ENCODE data around the gene MYMK. TPM values are rescaled to one million over a fixed set of nuclear protein-coding genes. Genes with fewer than 3 reads are reported as not detected.
A peak's percentile ranks its signal among the peaks of the same experiment; 100 is the strongest.

The MYMK gene
- total and polyA plus RNA-seq, 2 of the 13 experiments (the other 11 are each of a cell fraction or from before 2014, with no cell fraction given): not detected

- H3K36me3 ChIP-seq (replicated peaks in 1 of 2; ENCODE audit: control insufficient read depth in 1 of 2, insufficient read depth in 2 of 2, low read length in 2 of 2): no peaks in the 10 kb centered on the region
- WGBS (ENCODE audit: low lambda C conversion rate): 13% methylated on average over 7 of the region's 9 CpGs
- H3K4me2 ChIP-seq (ENCODE audit: low read depth, low read length): peak overlapping the region; percentile 98
- no peak for DNase-seq (ENCODE audit: low spot score)
- ChIA-PET POLR2A (interaction anchor here (1.0 to 2.1 kb wide), 5 partner anchors 11 to 204 kb away, joined by 3 to 19 read pairs (median 4); partner anchors contain the start of genes CACFD1 and SARDH), CTCF (ENCODE audit: low intra/inter-chr PET ratio, low total read pairs) (interaction anchor here (1.5 to 2.9 kb wide), 3 partner anchors 182 to 235 kb away, joined by 6 to 19 read pairs (median 6); no protein-coding TSS in a partner anchor)
- H3K9ac ChIP-seq (ENCODE audit: insufficient read depth, low read depth, low read length): peak overlapping the region; percentile 46
- no peaks in the 10 kb centered on the region for H3K9me3 ChIP-seq (ENCODE audit: low read length)
- H3K27ac ChIP-seq (ENCODE audit: extremely low read length, insufficient read depth, low read length): no peak overlapping the region
- in situ Hi-C loops (cut with HindIII; ENCODE audit: extremely low pct_ligation_motif_present, low pct_unique_long_range_greater_than_20kb) (loop anchor here (25.0 kb wide), 1 partner anchor 203 kb away; the partner anchor contains the start of gene SARDH), intact Hi-C loops (cut with micrococcal nuclease; ENCODE audit: unreplicated experiment) (loop anchor here (2.0 kb wide), 1 partner anchor 181 kb away; no protein-coding TSS in a partner anchor)
- no peak overlapping the region for H2AFZ ChIP-seq (ENCODE audit: low read length)
- no TSS peak for BruUV-seq (replicated peaks)
- H4K20me1 ChIP-seq (ENCODE audit: insufficient read depth, low read length): 0 out of 2 replicates have a peak, but pooled peaks cover 2% of the 10 kb centered on the region
- peak; percentile 36 for ATAC-seq
- peak overlapping the region; percentile 48 to 72 (median 57); a peak in 5 of 6 replicates for H3K4me3 ChIP-seq (replicated peaks in 1 of 3; ENCODE audit: insufficient read depth in 1 of 3, low read depth in 2 of 3, low read length in 3 of 3)
- peaks cover 38% of the 10 kb centered on the region for H3K4me1 ChIP-seq (ENCODE audit: insufficient read depth, low read length)
- TF ChIP-seq, protein P1, sequence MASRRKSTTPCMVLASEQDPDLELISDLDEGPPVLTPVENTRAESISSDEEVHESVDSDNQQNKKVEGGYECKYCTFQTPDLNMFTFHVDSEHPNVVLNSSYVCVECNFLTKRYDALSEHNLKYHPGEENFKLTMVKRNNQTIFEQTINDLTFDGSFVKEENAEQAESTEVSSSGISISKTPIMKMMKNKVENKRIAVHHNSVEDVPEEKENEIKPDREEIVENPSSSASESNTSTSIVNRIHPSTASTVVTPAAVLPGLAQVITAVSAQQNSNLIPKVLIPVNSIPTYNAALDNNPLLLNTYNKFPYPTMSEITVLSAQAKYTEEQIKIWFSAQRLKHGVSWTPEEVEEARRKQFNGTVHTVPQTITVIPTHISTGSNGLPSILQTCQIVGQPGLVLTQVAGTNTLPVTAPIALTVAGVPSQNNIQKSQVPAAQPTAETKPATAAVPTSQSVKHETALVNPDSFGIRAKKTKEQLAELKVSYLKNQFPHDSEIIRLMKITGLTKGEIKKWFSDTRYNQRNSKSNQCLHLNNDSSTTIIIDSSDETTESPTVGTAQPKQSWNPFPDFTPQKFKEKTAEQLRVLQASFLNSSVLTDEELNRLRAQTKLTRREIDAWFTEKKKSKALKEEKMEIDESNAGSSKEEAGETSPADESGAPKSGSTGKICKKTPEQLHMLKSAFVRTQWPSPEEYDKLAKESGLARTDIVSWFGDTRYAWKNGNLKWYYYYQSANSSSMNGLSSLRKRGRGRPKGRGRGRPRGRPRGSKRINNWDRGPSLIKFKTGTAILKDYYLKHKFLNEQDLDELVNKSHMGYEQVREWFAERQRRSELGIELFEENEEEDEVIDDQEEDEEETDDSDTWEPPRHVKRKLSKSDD (CRISPR knock-in tag; IDR thresholded peaks at IDR 0.05; ENCODE audit: low read depth): no peak
- 0 out of 2 replicates have a peak, but pooled peaks have one; percentile 7 for TF ChIP-seq ZNF749 (CRISPR knock-in tag; IDR thresholded peaks at IDR 0.05; ENCODE audit: borderline replicate concordance)
- no peak for TF ChIP-seq ZNF124 (CRISPR knock-in tag; IDR thresholded peaks at IDR 0.05)
- 0 out of 2 replicates have a peak, but pooled peaks have one; percentile 23 for TF ChIP-seq CSRNP1 (CRISPR knock-in tag; IDR thresholded peaks at IDR 0.05)
- no peak for TF ChIP-seq GABPA (IDR thresholded peaks at IDR 0.05; ENCODE audit: low read depth, low read length)
- TF ChIP-seq GABPA (CRISPR knock-in tag; IDR thresholded peaks at IDR 0.05; ENCODE audit: low read depth): no peak
- 0 out of 2 replicates have a peak, but pooled peaks have one; percentile 7 for TF ChIP-seq TAF1 (CRISPR knock-in tag; IDR thresholded peaks at IDR 0.05)
- TF ChIP-seq, protein P2, sequence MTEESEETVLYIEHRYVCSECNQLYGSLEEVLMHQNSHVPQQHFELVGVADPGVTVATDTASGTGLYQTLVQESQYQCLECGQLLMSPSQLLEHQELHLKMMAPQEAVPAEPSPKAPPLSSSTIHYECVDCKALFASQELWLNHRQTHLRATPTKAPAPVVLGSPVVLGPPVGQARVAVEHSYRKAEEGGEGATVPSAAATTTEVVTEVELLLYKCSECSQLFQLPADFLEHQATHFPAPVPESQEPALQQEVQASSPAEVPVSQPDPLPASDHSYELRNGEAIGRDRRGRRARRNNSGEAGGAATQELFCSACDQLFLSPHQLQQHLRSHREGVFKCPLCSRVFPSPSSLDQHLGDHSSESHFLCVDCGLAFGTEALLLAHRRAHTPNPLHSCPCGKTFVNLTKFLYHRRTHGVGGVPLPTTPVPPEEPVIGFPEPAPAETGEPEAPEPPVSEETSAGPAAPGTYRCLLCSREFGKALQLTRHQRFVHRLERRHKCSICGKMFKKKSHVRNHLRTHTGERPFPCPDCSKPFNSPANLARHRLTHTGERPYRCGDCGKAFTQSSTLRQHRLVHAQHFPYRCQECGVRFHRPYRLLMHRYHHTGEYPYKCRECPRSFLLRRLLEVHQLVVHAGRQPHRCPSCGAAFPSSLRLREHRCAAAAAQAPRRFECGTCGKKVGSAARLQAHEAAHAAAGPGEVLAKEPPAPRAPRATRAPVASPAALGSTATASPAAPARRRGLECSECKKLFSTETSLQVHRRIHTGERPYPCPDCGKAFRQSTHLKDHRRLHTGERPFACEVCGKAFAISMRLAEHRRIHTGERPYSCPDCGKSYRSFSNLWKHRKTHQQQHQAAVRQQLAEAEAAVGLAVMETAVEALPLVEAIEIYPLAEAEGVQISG (CRISPR knock-in tag; IDR thresholded peaks at IDR 0.05): 0 out of 2 replicates have a peak, but pooled peaks have one; percentile 7
- TF ChIP-seq, protein P3, sequence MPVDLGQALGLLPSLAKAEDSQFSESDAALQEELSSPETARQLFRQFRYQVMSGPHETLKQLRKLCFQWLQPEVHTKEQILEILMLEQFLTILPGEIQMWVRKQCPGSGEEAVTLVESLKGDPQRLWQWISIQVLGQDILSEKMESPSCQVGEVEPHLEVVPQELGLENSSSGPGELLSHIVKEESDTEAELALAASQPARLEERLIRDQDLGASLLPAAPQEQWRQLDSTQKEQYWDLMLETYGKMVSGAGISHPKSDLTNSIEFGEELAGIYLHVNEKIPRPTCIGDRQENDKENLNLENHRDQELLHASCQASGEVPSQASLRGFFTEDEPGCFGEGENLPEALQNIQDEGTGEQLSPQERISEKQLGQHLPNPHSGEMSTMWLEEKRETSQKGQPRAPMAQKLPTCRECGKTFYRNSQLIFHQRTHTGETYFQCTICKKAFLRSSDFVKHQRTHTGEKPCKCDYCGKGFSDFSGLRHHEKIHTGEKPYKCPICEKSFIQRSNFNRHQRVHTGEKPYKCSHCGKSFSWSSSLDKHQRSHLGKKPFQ (CRISPR knock-in tag; IDR thresholded peaks at IDR 0.05; ENCODE audit: insufficient replicate concordance): peak; percentile 11
- FAIRE-seq: no peak
- H3K79me2 ChIP-seq (ENCODE audit: insufficient read depth, low read length): no peaks in the 10 kb centered on the region
- H3K27me3 ChIP-seq (ENCODE audit: control insufficient read depth in 1 of 2, insufficient read depth in 2 of 2, low read length in 2 of 2): peaks cover 10 to 34% of the 10 kb centered on the region in 2 experiments; a peak in 4 of 5 replicates
Observed at GRCh38 chr9:133533857-133534256, 9.1 kb upstream of the MYMK start.
